NCI-H2196 treated with DMSO at 0.1 percent for 48 hours (cell line): ENCODE measurements around the gene RGL4.

ENCODE experiments used
- DNase-seq: peaks from one replicate; lab custom pipeline; 2025; ENCODE audit not compliant: unreplicated experiment; lab: John Stamatoyannopoulos, UW

Gene RGL4

DNA sequence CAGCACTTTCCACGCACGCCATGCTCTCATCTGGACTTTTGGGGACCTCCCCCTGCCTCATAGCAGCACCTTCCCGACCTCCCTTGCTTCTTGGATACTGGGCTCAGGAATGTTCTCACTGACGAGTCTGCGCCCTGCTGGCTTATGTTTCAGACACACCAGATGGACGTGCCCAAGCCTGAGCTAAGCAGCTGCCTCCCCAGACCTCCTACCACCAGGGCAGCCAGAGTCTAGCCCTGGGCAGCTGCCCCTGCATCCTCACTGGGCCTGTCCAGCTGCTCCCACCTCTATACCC, 13.2 kb upstream of the RGL4 start:
- DNase-seq: no peak

DNA sequence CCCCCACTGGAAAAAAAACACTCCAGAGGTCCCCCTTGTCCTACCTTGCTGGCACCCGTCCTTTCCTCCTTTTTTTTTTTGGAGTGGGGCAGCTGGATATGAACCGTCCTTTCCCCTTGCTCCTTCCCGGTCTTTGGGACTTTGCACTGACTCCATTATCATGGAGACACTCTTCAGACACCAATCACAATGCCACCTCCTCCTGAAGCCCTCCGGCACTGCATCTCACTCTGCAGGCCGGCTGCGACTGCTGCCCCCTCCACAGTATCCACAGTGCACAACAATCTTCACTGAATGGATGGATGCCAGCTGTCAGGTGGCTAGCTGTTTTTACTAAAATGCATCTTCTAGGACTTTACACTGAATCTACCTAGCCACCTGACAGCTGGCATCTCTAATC, 12.7 kb upstream of the RGL4 start:
- no peak for DNase-seq

GRCh38 chr22:23681026-23681809, 9.6 kb upstream of the RGL4 start:
- DNase-seq: no peak

- DNase-seq: no peak
These were observed 8.7 kb upstream of the RGL4 start for GRCh38 chr22:23682077-23682476.

DNA sequence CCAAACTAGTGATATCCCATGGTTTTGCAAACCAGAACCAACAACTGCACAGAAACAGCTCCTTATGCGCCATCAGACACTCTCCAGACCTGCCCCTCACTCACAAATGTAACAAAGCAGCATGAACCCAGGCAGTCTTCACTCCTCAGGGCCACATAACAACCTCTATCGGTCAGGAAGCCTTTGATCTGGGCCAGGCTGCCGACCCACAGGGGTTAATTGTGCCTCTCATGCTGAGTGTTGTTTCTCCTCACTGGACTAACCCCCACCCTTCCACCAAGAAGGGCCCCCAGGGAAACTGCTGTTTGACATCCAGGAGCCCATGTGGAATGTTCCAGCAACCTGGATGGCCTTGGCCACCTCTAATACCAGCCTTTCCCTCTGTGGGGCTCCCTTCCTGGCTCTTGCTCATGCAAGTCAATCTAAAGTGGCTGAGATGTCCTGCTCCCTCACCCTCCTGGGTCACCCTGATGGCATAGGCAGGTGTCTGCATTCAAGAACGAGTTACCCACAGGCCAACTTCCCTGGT, 7.9 kb upstream of the RGL4 start:
- no peak for DNase-seq

GRCh38 chr22:23683545-23683944, 7.3 kb upstream of the RGL4 start:
- DNase-seq: no peak

- no peak for DNase-seq
These were observed 6.8 kb upstream of the RGL4 start for GRCh38 chr22:23684026-23684425.

- DNase-seq: no peak
These were observed 6.2 kb upstream of the RGL4 start for GRCh38 chr22:23684561-23685031.

DNA sequence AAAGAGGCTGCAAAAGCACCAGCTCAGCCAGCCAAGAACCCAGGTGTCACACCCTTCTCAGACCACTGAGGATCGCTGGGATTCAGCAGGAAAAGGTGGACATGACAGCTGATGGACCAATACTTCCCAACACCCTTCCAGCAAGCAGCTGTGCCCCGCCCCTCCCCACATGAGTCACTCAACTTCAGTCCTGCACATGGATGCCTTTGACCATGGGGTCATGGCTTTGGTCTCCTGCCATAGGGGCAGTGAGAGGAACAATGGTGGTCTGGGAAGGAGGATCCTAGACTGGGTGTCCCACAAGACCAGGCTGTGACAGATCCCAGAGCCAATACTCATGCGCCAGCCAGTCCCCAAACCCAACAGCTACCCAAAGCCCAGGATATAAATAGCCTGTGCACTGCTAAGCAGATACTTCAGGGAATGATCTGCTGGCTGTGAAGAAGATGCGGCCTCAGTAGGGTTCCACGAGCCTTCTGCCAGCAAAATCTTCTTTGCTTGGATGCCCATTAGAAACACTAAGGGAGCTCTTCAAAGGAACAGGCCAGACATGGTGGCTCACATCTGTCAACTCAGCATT, 5.5 kb upstream of the RGL4 start:
- no peak for DNase-seq

DNA sequence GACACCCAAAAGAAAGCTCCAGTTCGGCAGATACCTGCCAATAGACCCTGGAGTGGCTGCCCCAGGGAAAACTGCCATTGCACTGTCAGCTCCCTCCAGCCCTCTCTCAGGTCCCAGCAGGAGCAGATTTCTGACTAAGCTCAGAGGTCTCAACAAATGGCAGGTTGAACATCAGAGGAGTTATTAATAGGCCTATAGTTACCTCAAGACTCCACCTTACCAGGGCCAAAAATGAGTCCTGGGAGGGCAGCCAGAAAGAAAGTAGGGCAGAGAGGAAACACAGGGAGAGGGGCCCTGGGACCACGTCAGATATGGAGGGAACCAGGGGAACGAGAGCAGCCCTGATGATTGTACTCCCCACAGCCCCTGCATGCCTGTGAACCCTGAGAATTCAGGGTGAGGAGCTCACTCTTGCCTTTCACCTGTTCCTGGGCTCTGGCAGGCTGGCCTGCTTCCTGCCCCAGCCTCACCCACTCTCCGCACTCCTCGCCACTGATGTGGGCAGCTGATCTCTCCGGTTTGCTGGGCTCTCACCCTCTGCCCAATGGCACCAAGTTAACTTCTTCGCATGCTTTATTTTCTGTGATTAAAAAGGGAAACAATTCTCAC, 4.3 kb upstream of the RGL4 start:
- DNase-seq: no peak

DNA sequence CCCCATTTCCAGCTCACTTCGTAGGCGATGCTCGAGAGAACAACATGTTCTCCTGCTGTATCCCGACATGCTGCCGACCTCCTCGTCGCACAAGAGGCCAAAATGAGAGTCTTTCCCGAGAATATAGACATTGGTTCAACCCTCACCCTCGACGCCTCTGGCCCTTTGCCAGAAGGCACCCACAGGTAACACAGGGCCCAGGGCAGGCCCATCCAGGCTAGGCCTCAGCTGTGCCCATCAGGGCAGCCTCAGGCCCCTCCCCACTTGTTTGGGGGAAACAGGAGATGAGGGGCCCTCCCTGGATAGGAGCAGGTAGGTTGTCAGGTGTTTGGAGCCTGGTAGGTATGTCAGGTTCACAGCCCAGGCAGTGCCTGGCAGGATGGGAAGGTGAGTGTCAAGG, 2.7 kb upstream of the RGL4 start:
- no peak for DNase-seq

GRCh38 chr22:23688571-23688970, 2.2 kb upstream of the RGL4 start:
- DNase-seq: no peak

DNA sequence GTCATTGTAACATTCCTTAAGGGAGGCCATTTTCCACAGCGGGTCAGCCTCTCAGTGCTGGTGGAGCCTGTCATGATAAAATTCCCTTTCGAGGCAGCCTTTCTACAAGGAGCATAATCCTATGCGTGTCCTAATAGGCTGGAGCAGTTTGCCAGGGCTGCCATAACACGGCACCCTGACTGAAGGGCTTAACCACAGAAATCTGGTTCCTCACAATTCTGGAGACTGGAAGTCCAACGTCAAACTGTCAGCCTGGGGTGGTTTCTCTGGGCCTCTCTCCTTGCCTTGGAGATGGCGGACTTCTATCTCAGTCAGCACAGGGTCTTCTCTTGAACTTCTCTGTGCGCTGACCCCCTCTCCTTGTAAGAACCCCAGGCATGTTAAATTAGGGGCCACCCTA, 1.4 kb upstream of the RGL4 start:
- DNase-seq: no peak

- DNase-seq: no peak
These were observed 1.1 kb downstream of the RGL4 start for GRCh38 chr22:23691748-23692423.

DNA sequence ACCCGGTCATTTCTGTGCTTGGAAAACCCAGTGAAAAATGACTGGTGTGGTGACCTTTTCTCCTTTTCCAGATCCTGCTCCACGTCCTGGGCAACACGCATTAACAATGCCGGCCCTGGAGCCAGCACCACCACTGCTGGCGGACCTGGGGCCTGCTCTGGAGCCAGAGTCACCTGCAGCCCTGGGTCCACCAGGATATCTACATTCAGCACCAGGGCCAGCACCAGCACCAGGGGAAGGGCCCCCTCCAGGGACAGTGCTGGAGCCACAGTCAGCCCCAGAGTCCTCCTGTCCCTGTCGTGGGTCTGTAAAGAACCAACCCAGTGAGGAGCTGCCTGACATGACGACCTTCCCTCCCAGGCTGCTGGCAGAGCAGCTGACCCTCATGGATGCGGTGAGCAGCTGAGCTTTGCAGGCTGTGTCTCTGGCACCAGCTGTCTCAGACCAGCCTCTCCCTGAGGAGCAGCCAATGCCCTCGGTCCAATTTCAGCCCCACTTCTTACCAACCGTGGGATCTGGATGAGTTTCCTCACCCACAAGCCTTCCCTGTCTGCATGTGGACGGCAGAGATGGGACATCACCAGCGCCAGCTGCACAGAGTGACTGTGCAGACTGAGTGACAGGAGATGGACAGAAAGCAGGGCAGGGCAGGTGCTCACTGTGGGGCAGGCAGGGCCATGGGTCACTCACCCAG, 1.9 kb downstream of the RGL4 start:
- no peak for DNase-seq

DNA sequence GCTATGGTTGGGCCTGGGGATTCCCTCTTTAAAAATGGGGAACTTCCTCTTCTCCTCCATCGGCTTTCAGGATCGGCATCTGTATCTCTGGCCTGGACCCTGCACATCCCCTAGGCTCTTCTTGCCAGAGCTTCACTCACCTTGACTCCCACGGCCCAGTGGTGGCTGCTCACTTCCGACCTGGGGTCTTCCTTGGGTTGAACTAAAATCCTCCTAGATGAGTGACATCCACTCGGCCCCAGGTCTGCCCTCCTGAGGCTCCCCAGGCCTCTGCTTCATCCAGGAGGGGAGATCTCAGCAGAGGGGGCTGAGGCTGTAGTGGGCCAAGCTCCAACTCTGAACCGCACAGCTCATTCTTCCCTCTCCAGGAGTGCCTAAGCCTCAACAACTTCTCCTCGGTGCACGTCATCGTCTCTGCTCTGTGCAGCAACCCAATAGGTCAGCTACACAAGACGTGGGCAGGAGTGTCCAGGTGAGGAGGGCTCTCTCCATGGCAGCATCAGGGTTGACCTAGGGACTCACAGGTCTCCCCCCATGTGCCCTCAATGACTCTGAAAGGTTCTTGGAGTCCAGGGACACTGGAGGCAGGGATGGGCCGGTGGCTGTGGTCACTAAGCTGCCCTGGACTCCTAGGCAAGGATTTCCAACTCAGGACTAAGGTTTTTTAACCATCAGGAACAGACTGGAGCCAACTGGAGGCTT, 3.3 kb downstream of the RGL4 start:
- DNase-seq: no peak

DNA sequence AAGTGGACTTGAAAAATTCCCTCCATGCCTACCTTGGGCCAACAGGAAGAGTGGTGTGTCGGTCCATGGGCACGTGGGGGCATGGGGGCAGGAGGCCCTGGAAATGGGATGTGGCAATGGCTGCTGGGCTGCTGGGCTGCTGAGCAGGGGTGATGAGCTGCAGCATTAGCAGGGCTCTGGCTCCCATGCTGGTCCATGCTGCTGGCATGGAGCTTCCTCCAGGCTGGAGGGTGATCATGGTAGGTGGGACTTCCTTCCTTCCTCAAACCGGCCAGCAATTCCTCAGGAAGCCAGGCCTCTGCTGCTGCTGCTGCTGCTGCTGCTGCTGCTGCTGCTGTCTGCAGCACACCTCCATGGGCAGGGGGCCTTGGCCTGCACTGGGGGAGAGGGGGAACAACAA, 4.3 kb downstream of the RGL4 start:
- no peak for DNase-seq

DNA sequence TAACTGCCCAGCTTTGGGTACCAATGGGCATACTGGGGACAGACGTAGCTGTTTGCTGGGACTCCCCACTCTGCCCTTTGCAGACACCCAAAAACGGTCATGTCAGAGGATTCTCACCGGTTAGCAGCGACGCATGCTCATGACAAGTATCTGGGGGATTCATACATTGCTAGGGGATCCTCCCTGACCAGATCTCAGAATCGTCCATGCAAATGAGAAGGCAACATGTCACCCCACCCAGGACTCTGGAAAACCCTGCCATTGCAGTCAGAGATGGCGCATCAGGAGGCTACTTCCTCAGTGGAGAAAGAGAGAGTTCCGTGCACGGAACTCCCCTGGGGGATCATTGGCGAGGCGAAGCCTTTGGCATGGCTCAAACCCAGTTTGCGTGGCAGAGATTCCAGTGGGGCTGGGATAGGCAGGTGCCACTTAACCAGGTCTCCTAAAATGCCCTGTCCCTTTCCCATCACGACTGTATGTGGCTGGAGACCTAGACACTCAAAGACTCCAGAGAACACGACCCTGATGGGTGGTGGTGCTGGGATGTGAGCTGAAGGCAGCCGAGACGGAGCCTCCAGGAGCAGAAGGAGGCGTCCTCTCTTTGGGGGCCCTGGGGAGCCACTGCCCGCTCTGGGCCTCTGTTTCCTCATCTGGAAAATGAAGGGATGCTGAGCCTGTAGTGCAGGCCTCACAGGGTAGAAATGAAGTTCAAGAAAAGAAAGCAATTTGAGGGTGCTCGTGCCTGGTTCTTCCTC, 4.9 kb downstream of the RGL4 start:
- no peak for DNase-seq

DNA sequence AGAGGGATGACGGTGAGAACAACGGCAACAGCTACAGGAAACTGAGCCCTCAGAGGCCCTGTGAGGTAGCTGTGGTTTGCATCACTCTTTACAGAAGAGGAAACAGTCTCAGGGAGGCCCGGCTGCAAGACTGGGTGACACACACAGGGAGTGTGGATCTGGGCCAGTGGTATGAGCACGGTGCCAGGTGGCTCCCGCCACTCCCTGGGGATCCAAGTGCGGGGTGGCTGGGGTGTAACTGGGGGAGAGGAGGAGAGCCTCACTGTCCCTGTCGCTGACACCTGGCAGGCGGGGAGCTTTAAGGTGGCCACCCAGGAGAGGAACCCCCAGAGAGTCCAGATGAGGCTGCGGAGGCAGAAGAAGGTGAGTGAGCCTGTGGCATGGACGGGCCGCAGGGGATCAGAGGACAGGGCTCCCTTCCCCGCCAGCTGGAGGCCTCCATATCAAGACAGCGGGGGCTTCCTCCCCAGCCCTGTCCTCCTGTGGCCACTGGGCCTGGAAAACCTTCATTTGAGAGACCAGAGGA, 5.6 kb downstream of the RGL4 start:
- DNase-seq: no peak
